Inferior parietal cortex (tissue), 1 donor: Measurements from ENCODE around the gene DEDD.

ENCODE experiments used
- DNase-seq: peaks from one replicate; pipeline ENCODE4 v3.0.0-alpha.2; 2016; ENCODE audit errors: extremely low spot score

Gene DEDD

DNA sequence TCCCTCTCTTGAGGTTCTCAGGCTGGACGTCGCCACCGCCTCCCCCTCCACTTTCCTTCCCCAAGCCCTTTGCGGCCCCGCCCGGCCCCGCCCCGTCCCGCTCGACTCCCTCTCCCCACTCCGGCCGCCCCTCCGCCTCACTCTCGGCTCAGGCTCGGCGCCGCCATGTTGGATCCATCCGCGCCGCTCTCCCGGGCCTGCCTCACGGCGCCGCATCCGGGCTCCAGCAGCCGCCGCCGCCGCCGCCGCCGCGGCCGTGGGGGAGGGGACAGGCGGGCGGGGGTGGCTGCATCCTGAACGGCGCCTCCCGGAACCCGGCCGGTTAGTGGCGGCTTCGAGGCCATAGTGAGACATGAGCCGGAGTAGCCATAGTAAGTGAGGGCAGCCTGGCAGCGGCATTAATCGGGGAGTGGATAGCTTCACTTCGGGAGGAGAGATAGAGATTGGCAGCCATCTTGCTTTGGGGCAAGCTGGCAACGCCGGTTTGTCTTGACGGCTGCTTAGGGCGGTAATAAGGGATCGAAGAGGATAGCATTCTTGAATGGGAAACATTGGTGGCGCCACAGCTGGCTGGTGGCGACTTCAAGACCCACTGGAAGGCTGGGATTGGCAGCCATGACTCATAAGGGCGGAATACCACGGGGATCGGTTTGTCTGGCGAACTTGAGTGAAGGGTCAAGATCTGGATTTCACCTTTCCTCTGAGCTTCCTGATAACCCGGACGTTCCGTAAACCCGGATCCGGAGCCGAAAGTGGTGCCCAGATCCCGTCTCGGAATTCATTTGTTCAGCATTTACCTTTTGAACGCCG lies at the start of gene DEDD:
DEDD (minus strand) TSS at position 258 of the 810 bp plus-strand sequence. CDS start 8,205 bp downstream, outside the sequence.
- DNase-seq = peak; percentile 95

- DNase-seq = no peak
These were observed 49.7 kb upstream of the DEDD start for GRCh38 chr1:161182214-161182613.

DNA sequence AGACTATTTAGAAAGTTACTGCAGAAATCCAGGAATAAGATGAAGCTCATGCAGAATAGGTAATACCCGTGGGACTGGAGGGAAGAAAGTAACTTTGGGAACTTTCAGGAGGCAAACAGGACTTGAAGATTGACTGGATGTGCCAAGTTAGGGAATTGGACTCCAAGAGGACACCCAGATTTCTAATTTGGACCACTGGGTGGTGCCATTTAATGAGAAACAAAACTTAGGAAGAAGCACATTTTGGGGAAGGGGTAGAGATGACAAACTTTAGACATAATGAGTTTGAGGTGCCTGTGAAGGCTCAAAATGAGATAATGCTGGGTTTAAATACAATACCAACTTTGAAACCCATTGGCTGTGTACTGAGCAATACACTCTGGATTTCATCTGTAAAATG lies 48.2 kb upstream of the DEDD start:
- DNase-seq = no peak

- no peak for DNase-seq
These were observed 47.2 kb upstream of the DEDD start for GRCh38 chr1:161179698-161180097.

DNA sequence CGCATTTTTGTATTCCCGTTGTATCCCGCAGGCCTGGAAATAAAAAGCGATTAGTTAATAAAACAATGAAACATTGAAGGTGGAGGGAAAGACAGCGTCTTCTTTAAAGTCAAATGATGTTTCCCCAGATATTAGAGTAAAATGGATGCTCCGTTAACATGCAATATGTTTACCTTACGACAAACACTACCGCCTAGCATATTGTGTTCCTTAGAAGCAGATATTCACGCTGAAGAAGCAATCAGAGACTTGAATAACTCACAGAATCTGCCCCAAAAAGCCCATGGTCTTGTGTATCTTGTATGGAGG lies 45.4 kb upstream of the DEDD start:
- no peak for DNase-seq

DNA sequence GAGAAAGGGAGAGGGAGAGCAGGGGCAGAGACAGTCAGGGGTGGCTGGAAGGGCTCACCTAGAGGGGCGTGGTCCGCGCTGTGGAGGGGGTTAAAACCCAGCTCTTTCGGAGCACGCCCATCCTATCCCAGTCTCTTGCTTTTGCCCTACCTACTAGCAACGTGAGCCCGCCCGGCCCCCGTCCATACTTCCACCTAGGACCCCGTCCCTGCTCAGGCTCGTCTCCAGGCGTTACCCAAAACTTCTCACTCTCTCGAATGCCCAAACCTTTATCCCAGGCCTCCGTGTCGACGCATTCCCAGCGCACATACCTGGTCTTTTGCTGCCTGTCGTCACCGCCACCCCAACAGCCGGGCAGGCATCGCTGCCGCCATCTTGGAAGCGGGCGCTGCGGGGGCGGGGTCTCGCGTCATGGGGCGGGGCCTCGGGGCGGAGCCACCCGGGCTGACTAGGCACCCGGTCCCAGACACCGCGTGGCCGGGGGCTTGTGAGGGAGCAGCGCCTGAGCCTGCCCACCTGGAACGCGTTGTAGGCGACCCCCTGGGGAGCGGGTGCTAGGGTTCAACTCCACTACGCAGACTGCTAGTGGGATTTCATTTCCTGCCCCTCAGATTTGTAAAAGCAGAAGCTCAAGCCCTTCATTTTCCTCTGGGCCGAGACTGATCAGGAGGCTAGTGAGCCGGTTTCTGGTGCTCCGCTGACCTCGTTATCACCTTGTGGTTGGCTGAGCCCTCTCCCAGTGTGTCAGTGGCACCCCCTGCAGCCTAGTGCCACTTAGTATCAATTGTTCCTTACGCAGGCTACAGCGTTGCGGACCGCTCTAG lies 44.9 kb upstream of the DEDD start, which contains the start of gene B4GALT3:
B4GALT3 (minus strand) TSS at position 396 of the 824 bp plus-strand sequence. CDS start 1,447 bp downstream, outside the sequence.
- peak; percentile 82 for DNase-seq

DNA sequence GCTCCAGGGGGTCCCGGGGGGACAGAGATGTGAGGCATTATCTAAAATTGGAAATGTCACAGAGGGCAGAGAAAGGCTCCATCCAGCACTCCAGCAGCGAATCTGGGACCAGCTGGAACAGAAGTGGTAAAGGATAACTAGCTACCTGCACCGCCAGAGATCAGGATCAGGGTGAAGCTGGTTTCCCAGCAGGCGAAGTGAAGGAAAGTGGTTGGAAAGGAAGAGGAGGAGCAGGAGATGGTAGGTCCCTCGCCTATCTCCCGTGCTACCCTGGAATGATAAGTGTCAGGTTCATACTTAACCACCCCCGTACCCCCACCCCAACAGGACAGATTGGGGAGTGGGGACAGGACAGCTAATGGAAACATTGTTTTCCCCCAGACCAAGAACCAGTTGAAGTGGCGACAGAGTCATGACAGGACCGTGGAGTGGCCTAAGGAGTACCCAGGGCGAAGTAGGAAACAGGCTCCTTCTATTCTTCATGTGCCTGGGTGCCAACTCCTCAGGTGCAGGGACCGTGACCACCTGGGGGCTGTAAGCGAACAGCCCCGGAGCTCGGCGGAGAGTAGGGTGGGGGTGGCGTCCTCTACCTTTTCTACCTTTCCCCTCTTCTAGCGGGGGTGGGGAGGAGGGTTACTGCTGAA lies 44.1 kb upstream of the DEDD start:
- no peak for DNase-seq

- DNase-seq = no peak
These were observed 43.4 kb upstream of the DEDD start for GRCh38 chr1:161175771-161176453.

DNA sequence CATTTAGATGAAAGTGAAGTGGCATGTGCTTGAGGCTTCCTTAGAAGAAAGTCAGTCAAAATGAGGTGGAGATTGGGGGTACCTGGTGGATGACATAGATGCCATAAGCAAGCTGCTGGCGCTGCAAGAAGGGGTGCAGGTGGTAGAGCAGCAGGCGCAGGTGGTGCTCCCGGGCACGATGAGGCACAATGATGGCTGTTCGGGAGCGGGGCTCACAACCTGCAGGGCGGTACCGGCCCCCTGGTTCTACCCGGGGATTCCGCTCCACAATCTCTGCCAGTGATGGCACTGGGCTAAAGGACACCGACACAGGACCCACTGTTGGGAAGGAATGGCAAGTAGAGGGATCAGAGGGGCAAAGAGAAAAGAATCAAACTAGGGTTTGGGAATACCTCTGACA lies 42.4 kb upstream of the DEDD start:
- no peak for DNase-seq

DNA sequence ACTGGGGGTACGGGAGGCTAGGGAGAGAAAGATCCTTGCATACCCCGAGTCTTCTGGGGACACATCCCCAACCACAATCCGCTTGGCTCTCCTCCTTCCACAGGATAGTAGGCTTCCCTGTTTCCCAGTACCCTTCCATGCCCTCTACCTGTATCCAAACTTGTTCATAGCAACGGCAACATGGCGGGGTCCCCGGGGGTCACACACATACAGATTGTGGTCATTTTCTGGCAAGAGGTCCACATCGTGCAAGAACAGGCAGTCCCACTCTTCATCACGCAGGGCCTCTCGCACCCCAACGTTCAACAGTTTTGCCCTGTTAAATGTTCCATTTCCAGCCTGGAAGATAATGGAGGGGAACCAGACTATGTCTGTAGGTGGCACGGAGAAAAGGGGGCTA lies 41.2 kb upstream of the DEDD start:
- no peak for DNase-seq

GRCh38 chr1:161172776-161173376 lies 40.4 kb upstream of the DEDD start:
- DNase-seq = no peak

DNA sequence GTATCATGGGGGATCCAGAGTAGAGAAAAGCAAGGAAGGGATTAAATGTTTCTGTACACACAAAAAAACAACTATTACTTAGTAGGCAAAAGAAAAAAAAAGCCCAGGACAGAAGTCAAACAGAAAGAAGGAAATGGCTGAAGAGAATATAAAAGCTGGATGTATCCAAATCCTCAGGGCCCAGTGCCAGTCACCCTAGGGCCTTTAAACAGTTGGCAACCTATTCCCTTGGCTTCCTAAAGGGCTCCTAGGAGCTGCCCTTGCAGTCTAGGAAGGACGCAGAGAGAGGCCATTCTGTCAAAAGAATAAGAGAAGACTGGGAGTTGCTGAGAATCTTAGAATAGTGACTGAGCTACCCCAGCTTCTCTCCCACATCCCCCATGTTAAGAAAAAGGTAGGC lies 39.9 kb upstream of the DEDD start:
- DNase-seq = no peak

DNA sequence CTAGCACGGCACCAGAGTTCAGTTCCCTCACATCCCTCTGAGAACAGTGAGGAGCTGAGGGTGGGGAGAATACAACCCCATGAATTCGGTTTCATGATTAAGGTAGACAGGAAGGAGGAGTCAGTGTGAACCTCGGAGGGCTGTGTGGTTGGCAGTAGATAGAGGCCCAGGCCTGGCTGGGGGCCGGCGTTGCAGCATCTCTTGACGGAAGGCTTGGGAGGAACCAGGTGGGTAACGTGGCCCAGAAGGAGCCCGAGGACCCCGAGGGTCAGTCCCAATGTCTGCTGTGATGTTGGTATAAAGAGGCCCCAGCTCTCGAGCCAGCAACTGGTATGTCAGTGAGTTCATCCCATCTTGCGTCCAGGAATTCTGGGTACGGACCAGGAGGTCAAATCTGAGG lies 39.2 kb upstream of the DEDD start:
- DNase-seq = no peak

DNA sequence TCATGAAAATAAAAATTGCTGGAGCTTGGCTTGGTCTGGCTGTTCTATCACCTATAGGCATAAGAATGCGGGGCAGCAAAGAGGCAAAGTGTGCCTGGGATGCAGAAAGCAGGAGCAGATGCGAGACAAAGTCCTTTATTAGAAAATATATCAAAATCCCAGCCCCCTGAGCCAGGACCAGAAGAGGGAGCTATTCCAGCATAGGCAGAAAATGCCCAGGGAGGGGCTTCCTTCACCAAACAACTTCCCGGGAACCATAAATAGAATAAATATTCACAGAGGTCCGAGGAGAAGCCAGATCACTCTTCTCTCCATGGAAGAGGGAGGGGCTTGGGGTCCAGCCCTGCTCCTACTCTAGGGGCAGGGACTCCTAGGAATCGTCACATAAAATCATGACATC lies 38.7 kb upstream of the DEDD start:
- DNase-seq = no peak

GRCh38 chr1:161168906-161169305 lies 36.4 kb upstream of the DEDD start:
- DNase-seq = no peak

- DNase-seq = no peak
These were observed 34.4 kb upstream of the DEDD start for GRCh38 chr1:161166669-161167548.

DNA sequence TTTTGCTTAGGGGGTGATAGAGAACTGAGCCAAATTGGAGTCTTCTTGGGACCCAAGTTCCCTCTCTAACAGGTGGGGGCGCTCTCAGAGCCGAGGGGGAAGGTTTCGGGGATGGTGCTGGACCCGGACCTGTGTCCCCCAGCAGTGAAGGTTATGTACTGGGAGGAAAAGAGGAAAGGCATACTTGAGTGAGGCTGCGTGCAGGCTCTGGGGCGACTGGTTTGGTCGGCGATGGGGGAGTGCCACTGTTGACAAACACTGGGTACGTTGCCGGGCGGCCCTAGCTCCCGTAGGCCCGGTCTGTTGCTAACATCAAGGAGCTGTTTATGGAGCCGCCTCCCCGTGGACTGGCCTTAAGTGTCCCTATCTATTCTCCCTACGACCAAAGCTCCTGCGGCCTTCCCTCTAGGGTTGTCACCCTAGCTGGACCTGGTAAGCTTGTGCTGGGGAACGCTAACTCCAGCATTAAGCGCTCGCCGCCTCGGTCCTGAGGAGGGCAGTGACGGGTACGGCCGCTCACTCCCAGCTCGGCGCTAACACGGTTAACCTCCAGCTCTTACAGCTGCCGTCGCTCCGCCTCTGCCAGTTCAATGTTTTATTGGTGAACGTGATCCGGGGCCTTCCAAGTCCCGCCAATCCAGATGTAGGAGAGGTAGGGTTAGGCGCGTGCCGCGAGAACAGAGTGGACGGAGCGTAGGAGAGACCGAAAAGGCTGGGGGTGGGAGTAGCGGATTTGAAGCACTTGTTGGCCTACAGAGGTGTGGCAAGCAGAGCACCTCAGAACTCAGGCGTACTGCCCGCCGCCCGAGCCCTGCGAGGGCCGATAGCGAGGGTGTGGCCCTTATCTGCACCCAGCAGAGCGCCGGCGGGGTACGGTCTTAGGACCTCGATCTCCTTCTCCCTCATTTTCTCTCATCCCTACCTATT lies 33.5 kb upstream of the DEDD start, which contains the start of gene PPOX:
PPOX (plus strand) TSS at position 685 of the 927 bp plus-strand sequence. CDS start 422 bp downstream, outside the sequence.
- peak; percentile 99 for DNase-seq

DNA sequence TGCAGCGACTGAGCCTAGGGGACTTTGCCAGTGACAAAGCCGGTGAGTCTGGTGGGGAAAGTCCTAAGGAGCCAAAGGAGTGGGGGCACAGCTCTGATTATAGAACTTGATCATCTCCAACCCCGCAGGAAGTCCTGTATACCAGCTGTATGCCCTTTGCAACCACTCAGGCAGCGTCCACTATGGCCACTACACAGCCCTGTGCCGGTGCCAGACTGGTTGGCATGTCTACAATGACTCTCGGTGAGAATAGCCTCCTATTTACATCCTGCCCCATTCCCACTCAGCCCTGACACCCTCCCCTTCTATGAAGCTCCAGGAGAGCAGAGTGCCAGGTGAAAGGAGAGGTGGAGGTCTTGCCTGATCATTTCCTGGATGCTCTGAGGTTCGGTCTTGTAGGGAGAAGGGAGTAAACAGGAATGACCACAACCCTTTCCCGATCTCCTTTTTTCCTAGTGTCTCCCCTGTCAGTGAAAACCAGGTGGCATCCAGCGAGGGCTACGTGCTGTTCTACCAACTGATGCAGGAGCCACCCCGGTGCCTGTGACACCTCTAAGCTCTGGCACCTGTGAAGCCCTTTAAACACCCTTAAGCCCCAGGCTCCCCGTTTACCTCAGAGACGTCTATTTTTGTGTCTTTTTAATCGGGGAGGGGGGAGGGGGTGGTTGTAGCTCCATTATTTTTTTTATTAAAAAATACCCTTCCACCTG lies 32.6 kb upstream of the DEDD start:
- no peak for DNase-seq

DNA sequence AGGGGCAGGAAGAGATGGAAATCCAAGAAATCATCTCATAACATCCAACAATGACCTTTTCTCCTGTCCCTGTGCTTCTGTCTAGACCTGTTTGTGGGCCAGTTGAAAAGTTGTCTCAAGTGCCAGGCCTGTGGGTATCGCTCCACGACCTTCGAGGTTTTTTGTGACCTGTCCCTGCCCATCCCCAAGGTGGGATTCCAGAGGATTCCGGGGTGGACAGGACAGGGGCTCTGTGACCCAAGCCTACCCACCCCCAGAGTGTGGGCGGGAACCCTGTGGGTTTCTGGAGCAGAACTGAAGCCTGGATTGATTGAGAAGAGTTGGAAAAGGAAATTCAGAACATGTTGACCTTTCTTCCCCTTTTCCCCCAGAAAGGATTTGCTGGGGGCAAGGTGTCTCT lies 31.3 kb upstream of the DEDD start:
- DNase-seq = no peak
